Measurements from ENCODE around the gene EPG5.
A peak's percentile ranks its signal among the peaks of the same experiment; 100 is the strongest.
"Not testable (repeated sequence)": the region's sequence is repeated elsewhere in the genome, so short reads cannot be mapped to it uniquely, and the experiment has no call there.

EPG5 gene

GRCh38 chr18:45967007-45967706 lies at the start of gene EPG5:
Gene EPG5, minus strand, starts transcription at chr18:45967329. Its CDS starts 90 bp downstream, at chr18:45967239.
- FAIRE-seq: no peak
- DNase-seq (ENCODE audit: insufficient read length, low spot score): peak; percentile 81

- DNase-seq (ENCODE audit: insufficient read length, low spot score) (no peak), FAIRE-seq (no peak)
Observed at GRCh38 chr18:46013484-46014189, 46.5 kb upstream of the EPG5 start.

- FAIRE-seq: no peak
- DNase-seq (ENCODE audit: insufficient read length, low spot score): no peak
Observed at GRCh38 chr18:46010676-46011075, 43.5 kb upstream of the EPG5 start.

GRCh38 chr18:46010050-46010449 lies 42.9 kb upstream of the EPG5 start:
- FAIRE-seq (no peak), DNase-seq (ENCODE audit: insufficient read length, low spot score) (no peak)

GRCh38 chr18:46009125-46009840 lies 42.2 kb upstream of the EPG5 start:
- FAIRE-seq (no peak), DNase-seq (ENCODE audit: insufficient read length, low spot score) (no peak)

- DNase-seq (ENCODE audit: insufficient read length, low spot score) (no peak), FAIRE-seq (no peak)
Observed at GRCh38 chr18:46008531-46008930, 41.4 kb upstream of the EPG5 start.

- FAIRE-seq: no peak
- DNase-seq (ENCODE audit: insufficient read length, low spot score): no peak
Observed at GRCh38 chr18:46007165-46007564, 40.0 kb upstream of the EPG5 start.

- no peak for FAIRE-seq
- DNase-seq (ENCODE audit: insufficient read length, low spot score): no peak
Observed at GRCh38 chr18:46002934-46003333, 35.8 kb upstream of the EPG5 start.

- no peak for FAIRE-seq
Observed at GRCh38 chr18:46001892-46002291, 34.8 kb upstream of the EPG5 start.

GRCh38 chr18:46001074-46001473 lies 33.9 kb upstream of the EPG5 start:
- no peak for DNase-seq (ENCODE audit: insufficient read length, low spot score)
- no peak for FAIRE-seq

More at GRCh38 chr18:46001892-46002291, 34.8 kb upstream of the EPG5 start:
- no peak for DNase-seq (ENCODE audit: insufficient read length, low spot score)

- FAIRE-seq: no peak
- no peak for DNase-seq (ENCODE audit: insufficient read length, low spot score)
Observed at GRCh38 chr18:45999536-45999935, 32.4 kb upstream of the EPG5 start.

GRCh38 chr18:45998244-45998643 lies 31.1 kb upstream of the EPG5 start:
- no peak for FAIRE-seq
- no peak for DNase-seq (ENCODE audit: insufficient read length, low spot score)

GRCh38 chr18:45997700-45998151 lies 30.6 kb upstream of the EPG5 start:
- no peak for DNase-seq (ENCODE audit: insufficient read length, low spot score)
- FAIRE-seq: no peak

GRCh38 chr18:45995461-45995860 lies 28.3 kb upstream of the EPG5 start:
- no peak for FAIRE-seq
- DNase-seq (ENCODE audit: insufficient read length, low spot score): no peak

GRCh38 chr18:45993438-45993837 lies 26.3 kb upstream of the EPG5 start:
- peak; percentile 57 for DNase-seq (ENCODE audit: insufficient read length, low spot score)
- no peak for FAIRE-seq

- FAIRE-seq; DNase-seq (ENCODE audit: insufficient read length, low spot score): not testable (repeated sequence)
Observed at GRCh38 chr18:45992527-45992926, 25.4 kb upstream of the EPG5 start.

- FAIRE-seq (no peak), DNase-seq (ENCODE audit: insufficient read length, low spot score) (no peak)
Observed at GRCh38 chr18:45991788-45992187, 24.7 kb upstream of the EPG5 start.

- FAIRE-seq (no peak), DNase-seq (ENCODE audit: insufficient read length, low spot score) (no peak)
Observed at GRCh38 chr18:45984546-45985235, 17.6 kb upstream of the EPG5 start.

GRCh38 chr18:45981821-45982220 lies 14.7 kb upstream of the EPG5 start:
- no peak for DNase-seq (ENCODE audit: insufficient read length, low spot score)
- FAIRE-seq: no peak

GRCh38 chr18:45980229-45980628 lies 13.1 kb upstream of the EPG5 start:
- DNase-seq (ENCODE audit: insufficient read length, low spot score) (no peak), FAIRE-seq (no peak)

GRCh38 chr18:45978084-45978483 lies 11.0 kb upstream of the EPG5 start:
- FAIRE-seq: no peak
- DNase-seq (ENCODE audit: insufficient read length, low spot score): no peak
